Measurements from ENCODE around the gene OR8B12.

Gene OR8B12

GRCh38 chr11:124543554-124543953 is at the start of gene OR8B12:
OR8B12 (minus strand) TSS chr11:124543654; CDS start chr11:124543654, 0 bp downstream.
- no peak for DNase-seq (ENCODE audit: low read depth)

GRCh38 chr11:124592627-124593026 is 49.2 kb upstream of the OR8B12 start:
- no peak for DNase-seq (ENCODE audit: low read depth)

- DNase-seq (ENCODE audit: low read depth): no peak
Observed at GRCh38 chr11:124591430-124591829, 48.0 kb upstream of the OR8B12 start.

GRCh38 chr11:124586238-124586860 is 42.9 kb upstream of the OR8B12 start:
- peak; percentile 19 for DNase-seq (ENCODE audit: low read depth)

GRCh38 chr11:124584681-124585372 is 41.4 kb upstream of the OR8B12 start:
- no peak for DNase-seq (ENCODE audit: low read depth)

GRCh38 chr11:124583781-124584180 is 40.3 kb upstream of the OR8B12 start:
- no peak for DNase-seq (ENCODE audit: low read depth)

- DNase-seq (ENCODE audit: low read depth): no peak
Observed at GRCh38 chr11:124582565-124582964, 39.1 kb upstream of the OR8B12 start.

- DNase-seq (ENCODE audit: low read depth): no peak
Observed at GRCh38 chr11:124581817-124582216, 38.4 kb upstream of the OR8B12 start.

- DNase-seq (ENCODE audit: low read depth): no peak
Observed at GRCh38 chr11:124578761-124579160, 35.3 kb upstream of the OR8B12 start.

GRCh38 chr11:124577716-124578427 is 34.4 kb upstream of the OR8B12 start:
- no peak for DNase-seq (ENCODE audit: low read depth)

GRCh38 chr11:124570160-124570559 is 26.7 kb upstream of the OR8B12 start:
- DNase-seq (ENCODE audit: low read depth): no peak

- no peak for DNase-seq (ENCODE audit: low read depth)
Observed at GRCh38 chr11:124569697-124570096, 26.2 kb upstream of the OR8B12 start, which contains the start of gene OR8A1. OR8A1 (plus strand) TSS chr11:124569997; CDS start chr11:124570120, 123 bp downstream.

- no peak for DNase-seq (ENCODE audit: low read depth)
Observed at GRCh38 chr11:124556828-124557227, 13.4 kb upstream of the OR8B12 start.

- no peak for DNase-seq (ENCODE audit: low read depth)
Observed at GRCh38 chr11:124551987-124552386, 8.5 kb upstream of the OR8B12 start.

GRCh38 chr11:124551189-124551588 is 7.7 kb upstream of the OR8B12 start:
- no peak for DNase-seq (ENCODE audit: low read depth)

- DNase-seq (ENCODE audit: low read depth): no peak
Observed at GRCh38 chr11:124543145-124543544, 309 bp downstream of the OR8B12 start.

- DNase-seq (ENCODE audit: low read depth): no peak
Observed at GRCh38 chr11:124541204-124541603, 2.2 kb downstream of the OR8B12 start.

- no peak for DNase-seq (ENCODE audit: low read depth)
Observed at GRCh38 chr11:124538019-124538418, 5.4 kb downstream of the OR8B12 start.

GRCh38 chr11:124536520-124536919 is 6.9 kb downstream of the OR8B12 start:
- no peak for DNase-seq (ENCODE audit: low read depth)

GRCh38 chr11:124535552-124536232 is 7.8 kb downstream of the OR8B12 start:
- DNase-seq (ENCODE audit: low read depth): peak; percentile 3

GRCh38 chr11:124534051-124534450 is 9.4 kb downstream of the OR8B12 start:
- no peak for DNase-seq (ENCODE audit: low read depth)

GRCh38 chr11:124533626-124534025 is 9.8 kb downstream of the OR8B12 start:
- no peak for DNase-seq (ENCODE audit: low read depth)

GRCh38 chr11:124520550-124520854 is 23.0 kb downstream of the OR8B12 start:
- no peak for DNase-seq (ENCODE audit: low read depth)

All from HS-5 (cell line).